ENCODE data around the gene CHKA.

The CHKA gene

DNA sequence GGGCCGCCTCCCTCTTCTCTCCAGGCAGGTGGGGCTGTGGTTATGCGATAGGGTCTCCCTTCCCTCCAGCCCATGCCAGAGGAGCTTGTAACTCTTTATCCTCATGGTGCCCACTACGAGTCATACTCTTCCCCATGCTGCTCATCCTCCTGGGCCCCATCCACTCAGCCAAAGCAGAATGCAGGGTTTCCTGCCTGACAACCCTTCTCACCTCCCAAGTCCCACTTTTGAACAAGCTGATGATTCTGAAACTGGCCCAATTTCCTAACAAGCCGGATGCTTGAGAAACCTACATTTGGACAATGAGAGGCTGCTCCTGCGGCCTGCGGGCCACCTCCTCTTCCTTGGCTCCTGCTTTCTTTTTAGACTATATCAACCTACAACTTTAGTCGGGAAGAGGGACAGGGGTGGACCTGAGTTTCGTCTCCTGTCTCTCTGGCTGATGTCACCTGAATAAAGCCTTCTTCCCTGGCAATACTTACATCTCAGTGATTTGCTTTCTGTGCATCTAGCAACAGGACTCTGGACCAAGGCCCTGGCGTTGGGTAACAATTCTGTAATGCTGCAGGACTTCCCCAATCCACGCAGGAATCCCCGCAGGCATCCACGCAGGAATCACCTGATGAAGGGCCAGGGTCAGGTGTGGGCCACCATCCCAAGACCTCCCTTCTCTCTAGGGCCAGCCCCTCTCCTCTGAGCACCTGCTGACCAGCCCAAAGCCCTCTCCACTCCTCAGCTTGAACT, 92.2 kb downstream of the CHKA start:
- DNase-seq = no peak

DNA sequence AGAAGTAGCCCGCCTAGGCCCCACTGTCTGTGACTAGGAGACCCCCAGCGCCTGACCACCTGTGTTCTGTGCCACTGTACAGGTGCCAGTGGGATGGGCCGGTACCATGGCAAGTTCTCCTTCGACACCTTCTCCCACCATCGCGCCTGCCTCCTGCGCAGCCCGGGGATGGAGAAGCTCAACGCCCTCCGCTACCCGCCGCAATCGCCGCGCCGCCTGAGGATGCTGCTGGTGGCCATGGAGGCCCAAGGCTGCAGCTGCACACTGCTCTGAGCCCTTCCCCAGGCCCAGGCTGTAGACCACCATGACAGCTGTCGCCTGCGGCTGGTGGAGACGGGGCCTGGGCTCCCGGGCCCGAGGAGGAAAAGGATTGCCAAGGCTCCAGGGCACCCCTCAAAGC, 93.5 kb downstream of the CHKA start:
- no peak for DNase-seq

DNA sequence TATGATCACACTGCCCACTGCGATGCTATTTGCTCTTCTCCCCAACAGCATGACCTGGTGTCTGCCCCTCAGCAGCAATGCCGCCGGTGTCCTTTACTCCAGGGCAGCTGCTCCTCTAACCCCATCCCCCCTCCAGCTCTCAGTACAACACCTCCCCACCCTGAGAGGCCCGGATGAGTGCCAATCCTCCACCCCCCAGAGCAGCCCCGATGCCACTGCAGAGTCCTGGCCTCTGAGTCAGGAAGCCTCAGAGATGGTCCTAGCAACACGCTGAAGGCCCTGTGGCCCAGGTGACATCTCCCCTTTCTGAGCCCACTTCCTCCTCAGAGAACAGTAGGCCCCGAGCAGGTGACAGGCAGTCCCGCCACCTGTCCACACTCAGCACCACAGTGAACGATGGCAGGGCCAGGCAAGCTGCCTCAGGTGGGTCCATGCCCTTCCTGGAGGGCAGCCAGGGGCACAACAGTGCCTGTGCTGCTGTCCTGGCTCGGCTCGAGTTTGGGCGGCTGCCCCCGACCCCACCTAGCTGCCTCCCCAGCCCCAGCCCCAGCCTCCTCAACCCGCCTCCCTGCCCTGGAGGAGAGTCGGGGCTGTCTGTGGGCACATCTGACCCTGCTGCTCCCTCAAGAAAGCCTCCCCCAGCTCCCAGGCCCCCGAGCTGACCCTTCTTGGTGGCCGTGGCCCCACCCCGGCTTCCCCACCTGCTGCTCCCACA, 94.6 kb downstream of the CHKA start:
- DNase-seq = no peak

DNA sequence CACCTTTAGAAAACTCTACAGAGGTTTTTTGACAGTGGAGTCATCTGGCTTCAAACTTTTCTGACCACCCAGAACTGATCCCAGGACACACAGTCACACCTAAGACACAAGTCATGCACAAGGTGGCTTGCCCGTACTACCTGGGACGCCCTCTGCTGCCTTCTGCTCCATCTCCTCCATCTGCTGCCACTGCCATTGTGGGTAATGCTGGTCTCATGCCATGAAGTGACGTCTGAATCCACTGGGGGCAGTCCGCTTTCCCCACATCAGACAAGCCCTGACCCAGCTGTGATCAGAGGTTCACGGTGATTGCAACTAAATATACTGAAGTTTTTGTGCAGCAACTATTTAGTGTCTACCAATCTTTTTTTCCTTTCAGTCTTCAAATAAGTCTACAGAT, 96.1 kb downstream of the CHKA start:
- DNase-seq = no peak

DNA sequence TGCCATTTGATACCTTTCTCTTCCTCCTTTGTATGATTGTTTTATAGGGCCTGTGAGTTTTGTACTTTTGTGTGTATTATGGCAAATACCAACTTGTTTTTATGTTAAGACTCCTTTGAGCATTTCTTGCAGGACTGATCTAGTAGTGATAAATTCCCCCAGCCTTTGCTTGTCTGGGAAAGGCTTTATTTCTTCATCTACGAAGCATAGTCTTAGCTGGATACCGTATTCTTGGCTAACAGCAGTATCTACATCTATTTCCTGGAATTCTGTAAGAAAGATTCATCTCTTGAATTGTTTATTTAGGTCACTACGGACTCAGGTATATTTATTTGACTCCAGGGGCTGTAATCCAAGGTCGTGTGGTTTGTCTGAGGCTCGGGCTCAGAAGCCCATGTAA, 96.7 kb downstream of the CHKA start:
- DNase-seq = no peak

DNA sequence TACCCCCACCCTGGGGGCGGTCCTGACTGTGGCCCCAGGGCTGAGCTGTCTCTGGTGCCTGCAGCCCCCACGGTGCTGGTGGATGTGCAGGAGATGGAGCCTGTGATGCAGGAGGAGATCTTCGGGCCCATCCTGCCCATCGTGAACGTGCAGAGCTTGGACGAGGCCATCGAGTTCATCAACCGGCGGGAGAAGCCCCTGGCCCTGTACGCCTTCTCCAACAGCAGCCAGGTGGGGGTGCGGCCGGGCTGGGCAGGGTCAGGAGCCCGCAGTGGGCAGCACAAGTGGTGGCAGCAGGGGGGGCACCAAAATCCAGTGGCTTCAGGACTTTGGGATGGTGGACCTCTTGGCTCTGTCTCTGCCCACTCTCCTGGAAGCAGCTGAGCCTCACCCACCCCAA, 98.7 kb downstream of the CHKA start:
- no peak for DNase-seq

DNA sequence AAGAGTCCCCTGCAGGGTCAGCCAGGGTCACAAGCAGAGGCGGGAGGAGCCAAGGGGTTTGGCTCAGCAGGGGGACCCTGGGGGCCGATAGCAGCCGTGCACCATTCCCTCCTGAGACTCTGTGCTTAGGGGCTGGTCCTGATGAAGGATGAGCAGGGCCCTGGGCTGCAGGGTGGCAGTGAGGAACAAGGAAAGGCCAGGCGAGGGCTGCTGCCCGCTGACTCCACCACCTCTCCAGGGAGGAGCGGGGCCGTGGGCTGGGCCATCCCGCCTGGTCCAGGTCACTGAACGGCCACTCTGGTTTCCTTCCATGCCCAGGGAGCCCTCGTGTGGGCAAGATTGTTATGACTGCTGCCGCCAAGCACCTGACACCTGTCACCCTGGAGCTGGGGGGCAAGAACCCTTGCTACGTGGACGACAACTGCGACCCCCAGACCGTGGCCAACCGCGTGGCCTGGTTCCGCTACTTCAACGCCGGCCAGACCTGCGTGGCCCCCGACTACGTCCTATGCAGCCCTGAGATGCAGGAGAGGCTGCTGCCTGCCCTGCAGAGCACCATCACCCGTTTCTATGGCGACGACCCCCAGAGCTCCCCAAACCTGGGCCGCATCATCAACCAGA, 99.9 kb downstream of the CHKA start:
- DNase-seq = no peak

DNA sequence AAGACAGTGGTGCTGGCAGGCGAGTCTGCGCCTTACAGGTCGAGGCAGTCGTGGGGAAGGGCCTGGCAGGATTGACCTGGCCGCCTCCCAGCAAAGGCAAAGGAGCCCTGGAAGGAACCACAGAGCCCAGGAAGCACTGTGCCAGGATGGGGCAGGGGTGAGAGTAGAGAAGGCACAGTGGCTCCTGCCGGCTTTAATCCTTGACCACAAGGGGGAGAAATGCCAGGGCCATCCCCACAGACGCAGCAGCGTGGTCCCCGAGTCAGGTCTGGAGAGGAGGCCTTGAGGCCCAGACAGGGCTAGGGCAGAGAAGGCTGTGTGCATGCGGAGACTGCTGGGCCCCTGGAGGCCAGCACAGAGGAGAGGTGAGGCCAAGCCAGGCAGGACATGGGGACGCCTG, 100.6 kb downstream of the CHKA start:
- DNase-seq = no peak

DNA sequence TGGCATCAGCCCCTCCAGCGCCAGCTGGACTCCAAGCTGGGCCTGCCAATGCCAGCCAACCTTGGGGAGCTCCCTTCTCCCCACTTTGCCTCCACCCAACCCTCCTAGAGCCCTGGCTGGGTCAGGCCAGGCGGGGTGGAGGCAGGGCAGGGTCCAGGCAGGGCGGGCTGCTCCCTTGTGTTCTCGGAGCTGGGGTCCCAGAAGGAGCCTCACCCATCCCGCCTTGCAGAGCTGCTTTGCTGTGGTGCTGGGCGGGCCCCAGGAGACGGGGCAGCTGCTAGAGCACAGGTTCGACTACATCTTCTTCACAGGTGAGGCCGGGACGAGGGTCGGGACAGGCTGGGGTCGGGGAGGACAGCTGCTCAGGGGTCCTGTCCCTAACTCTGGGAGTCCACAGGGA, 101.7 kb downstream of the CHKA start:
- no peak for DNase-seq

DNA sequence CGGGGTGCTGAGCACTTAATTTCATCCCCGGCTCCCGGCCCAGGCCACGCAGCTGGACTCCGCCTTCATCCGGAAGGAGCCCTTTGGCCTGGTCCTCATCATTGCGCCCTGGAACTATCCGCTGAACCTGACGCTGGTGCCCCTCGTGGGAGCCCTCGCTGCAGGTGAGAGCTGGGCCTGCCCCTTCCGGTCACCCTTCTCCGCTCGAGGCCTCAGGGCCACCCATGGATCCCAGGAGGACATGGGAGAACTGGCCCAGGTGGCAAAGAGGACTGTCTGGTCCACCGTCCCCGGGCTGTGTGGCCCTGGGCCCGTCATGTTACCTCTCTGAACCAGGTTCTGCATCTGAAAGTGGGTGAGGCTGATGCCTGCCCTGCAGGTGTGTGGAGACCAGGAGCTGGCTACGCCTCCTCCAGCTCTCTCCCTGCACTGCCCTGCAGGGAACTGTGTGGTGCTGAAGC, 102.4 kb downstream of the CHKA start:
- DNase-seq = no peak

DNA sequence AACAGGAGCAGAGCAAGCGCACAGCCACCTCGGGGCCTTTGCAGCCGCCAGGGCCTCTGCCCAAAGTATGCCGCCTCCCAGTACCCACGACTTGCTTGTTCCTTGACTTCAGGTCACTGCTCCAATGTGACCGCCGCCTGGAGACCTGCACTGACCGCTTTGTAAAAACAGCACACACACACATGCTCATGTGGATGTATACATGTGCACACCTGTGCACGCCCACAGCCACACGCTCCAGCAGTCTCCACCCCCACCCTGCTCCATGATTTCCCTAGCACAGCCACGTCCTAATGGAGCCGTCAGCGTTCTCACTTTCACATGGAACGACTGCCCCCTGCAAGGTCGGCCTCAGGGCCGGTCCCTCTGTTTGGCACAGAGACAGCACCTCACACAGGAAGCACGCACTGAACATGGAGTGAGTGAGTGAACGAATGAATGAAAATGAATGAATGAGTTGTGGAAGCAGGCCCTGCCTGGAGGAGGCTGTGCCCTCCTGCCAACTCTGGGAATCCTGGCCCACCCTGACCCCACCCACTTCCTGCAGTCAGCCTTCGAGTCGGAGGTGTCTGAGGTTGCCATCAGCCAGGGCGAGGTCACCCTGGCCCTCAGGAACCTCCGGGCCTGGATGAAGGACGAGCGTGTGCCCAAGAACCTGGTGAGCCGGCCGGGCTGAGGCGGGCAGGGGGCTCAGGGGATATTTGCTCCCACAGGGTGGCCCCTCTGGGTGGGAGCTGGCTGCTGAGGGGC, 103.0 kb downstream of the CHKA start:
- no peak for DNase-seq

DNA sequence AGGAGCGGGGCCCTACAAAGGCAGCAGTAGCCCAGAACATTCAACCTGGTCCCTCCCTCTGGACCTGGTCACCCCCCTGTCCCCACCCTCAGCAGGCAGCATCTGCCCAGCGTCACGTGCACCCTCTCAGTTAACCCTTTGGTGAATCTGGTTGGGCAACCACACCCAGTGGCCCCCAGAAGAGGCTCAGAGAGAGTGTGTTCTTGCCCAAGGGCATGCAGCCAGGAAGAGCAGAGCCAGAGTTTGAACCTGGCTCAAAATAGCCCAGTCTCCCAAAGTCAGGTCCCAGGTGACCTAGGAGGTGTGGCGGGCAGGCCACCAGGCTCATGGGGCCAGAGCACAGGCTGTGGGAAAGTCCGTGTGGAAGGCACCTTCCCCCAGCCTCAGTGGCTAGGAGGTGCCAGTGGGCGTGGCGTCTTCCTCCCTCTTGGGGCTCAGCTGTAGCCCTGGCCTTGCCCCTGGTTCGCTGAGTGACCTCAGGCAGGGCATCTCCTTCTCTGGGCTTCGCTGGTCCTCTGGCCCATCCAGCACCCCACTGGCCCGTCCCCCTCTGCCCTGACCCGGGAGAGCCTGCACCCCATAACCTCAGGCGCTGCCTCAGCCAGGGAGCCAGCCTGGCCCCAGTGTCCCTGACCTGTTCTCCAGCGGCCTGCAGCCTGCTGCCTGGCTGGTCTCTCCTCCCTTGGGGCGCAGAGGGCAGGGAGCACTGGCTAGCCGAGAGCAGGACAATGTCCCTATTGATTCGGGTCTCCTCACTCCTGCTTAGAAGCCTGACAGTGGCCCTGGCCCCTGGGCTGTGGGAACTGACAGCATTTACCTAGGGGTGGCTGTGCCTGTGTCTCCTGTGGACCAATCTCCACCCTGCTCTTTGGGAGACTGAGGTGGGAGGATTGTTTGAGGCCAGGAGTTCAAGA, 104.0 kb downstream of the CHKA start:
- no peak for DNase-seq

DNA sequence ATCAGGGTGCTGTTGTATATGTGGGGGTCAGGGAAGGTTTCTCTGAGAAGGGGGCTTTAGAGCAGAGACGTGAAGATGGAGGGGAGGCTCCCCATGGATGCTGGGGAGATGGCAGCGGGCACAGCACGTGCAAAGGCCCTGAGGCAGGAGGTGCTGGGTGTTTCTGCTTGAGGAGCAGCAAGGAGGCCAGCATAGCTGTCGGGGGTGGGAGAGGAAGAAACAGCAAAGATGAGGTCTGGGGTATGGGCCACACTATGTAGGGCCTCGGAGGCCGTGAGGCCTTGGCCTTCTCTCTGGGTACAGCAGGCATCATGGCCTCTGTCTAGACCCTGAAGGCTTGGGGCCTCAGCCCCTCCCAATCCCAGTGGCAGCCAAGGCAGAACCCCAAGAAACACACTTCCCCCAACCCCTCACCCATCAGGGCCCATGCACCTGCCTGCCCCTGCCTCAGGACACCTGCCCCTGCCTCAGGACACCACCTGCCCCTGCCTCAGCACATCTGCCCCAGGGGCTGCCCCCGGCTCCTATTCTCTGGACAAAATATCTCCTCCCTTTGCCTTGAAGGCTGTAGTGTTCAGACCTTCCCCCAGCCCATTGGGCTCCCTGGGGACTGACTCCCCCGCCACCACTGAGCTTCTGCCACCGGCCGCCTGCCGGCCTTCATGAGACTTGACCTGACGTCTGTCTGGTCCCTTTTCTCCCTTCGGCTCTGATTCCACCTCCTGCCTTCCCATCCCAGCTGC, 104.9 kb downstream of the CHKA start:
- DNase-seq = no peak

DNA sequence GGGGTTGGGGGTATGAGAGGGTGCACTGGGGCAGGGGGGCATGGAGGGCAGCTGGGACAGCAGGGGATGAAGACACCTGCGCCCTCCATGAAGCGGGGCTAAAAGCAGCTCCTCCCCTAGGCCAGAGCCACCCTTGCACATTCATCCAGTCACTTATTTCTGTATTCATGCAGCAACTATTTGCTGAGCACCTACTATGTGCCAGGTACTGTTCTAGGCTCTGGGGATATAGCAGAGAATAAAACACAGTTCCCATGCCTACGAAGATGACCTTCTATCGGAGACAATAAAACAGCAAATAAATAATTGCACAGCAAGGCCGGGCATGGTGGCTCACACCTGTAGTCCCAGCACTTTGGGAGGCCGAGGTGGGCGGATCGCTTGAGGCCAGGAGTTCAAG, 105.7 kb downstream of the CHKA start:
- no peak for DNase-seq

DNA sequence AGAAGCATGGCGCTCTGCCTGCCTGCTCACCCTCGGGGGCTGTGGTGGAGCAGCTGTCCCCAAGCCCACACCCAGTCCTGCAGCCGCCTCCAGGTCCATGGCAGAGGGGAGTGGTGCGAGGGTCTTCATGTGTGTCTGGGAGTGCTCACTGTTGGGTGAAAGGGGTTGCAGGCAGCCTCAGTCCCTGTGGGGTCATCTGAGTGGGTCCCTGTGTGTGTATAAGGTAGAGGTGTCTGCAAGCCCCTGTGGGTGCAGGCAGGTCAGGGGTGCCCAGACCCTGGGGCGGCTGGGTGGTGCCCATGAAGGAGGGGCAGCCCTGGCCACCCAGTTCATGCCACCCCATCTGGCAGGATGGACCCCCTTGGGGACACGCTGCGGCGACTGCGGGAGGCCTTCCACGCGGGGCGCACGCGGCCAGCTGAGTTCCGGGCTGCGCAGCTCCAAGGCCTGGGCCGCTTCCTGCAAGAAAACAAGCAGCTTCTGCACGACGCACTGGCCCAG, 106.2 kb downstream of the CHKA start:
- DNase-seq = no peak

DNA sequence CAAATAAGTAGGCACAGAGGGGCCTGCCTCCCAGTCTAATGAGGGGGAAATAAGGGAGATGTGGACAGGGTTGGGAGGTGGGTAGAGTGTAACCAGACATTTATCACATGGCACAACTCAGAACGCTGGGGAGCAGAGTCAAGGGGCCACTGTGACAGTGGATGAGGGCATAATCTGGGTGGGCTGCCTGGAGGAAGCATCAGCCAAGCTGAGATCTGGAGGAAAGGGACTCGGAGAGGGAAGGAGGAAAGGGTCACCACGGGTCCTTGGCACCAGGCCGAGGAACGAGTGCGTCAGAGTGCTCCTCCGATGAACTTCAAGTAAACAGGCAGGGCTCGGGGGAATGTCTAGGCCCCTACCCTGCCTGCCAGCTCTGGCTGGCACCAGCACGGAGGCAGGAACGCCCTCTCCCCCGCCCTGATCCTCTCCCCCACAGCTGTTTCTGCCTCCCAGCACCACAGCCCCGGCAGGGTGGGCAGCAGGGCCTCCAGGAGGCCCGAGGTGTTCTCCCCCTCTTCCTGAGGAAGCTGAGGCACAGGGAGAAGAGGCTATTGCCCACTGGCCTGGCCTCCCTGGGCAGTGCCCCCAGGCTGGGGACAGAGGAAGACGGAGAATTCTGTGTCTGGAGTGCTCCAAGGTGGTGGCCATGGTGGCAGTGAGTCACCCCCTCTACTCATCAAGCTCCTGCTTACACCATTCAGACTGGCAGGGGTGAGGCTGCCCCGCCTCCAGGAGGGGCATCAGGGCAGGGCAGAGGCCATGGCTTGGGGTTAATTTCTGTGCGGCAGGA, 106.8 kb downstream of the CHKA start:
- DNase-seq = no peak

DNA sequence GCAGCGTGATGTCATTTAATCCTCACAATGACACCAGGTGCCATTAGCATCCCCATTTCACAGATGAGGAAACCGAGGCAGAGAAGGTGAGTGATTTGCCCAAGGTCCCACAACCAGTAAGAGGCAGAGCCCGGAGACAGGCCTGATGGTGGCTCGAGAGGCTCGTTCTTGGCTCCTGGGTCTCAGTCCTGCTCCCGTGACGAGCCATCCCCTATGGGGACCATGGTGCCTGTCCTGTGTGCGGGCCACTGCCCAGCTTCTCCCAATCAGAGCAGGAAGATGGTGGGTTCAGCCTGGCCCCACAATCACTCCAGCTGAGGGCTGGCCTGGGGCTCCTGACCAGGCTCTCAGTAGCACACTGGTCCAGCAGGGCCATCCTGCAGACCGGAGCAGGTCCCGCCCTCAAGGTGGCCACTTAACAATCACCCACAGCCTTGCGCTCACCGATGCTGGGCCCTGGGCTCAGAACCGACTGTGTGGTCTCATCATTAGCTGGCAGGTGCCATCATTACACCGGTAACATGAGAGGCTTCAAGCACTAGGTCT, 107.5 kb downstream of the CHKA start:
- no peak for DNase-seq

DNA sequence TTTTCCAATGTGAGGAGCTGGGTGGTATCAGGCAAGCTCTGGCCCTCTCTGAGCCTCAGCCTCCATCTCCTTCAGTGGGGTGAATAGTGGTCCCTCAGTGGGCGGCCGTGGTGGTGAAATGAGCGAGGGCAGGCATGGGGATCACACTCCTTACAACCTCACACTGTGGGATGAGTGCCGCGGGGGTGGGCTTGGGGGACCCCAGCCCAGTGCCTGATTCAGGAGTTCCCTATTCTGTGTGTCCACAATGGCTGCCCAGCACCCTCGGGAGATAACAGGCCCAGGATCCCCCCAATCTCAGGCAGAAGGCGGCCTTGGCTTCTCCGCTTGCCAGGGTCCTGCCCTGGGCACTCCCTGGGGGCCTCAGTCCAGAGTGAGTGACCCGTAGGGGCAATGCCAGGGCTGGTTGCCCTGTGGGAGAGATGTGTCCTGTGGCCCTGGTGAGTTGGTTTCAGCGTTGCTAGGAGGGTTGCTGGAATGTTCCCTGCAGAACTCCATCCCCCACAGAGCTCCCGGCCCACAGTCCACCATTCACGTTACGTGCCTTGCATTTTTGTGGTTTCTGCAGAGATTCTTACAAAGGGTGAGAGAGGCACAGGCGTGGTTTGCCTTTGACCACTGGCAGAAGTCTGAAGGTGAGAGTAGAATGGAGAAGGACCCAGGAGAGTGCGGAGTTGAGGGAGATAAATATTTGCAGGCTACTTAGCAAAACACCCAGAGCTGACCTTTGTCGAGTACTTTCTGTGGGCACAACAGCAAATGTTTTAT, 108.2 kb downstream of the CHKA start:
- DNase-seq = no peak

DNA sequence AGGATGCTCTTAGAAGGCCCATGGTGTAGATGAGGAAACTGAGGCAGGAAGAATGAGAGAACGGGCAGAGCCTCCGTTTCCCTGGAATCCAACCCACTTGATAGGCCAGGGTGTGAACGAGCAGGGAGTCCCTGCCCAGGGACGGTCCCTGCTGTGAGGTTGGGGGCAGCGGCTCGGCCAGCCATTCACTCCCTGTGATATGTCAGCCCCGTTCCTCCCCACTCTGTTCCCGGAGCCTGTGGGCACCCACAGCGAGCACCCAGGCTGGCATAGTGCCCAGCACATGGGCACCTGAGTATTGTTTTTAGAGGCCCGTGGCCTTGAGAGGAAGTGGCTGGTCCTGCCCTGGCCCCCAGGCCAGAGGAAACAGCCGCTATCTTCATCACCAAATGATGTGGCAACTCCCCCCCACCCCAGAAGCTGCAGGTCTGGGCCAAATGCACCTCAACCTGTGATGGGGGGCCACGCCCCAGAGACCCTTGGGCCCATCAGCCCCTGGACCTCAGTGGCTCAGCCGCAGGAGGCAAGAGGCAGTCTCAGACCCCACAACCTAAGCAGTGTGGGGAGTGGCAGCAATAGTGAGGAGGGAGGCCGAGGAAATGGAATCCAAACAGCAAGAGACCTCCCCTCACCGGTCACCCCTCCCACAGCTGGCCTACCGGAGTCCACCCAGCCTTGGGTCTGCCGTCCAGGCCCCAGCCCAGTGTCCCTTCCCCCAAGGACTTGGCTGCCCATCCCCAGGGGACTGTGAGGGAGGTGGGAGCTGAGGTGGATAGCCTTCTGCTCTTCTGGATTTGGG, 108.9 kb downstream of the CHKA start:
- DNase-seq = no peak

All from CD4-positive, alpha-beta T cell treated with Interleukin-10 for 1 hour (primary cell).